HG02642 (cell line): ENCODE results near the gene NR2F2.

ENCODE experiments used
- ATAC-seq: cut with Tn5 transposase; IDR thresholded peaks from one replicate; pipeline ENCODE4 v1.9.1; 2021; ENCODE audit warnings: mild to moderate bottlenecking; ENCODE audit not compliant: unreplicated experiment, poor library complexity

The NR2F2 gene

DNA sequence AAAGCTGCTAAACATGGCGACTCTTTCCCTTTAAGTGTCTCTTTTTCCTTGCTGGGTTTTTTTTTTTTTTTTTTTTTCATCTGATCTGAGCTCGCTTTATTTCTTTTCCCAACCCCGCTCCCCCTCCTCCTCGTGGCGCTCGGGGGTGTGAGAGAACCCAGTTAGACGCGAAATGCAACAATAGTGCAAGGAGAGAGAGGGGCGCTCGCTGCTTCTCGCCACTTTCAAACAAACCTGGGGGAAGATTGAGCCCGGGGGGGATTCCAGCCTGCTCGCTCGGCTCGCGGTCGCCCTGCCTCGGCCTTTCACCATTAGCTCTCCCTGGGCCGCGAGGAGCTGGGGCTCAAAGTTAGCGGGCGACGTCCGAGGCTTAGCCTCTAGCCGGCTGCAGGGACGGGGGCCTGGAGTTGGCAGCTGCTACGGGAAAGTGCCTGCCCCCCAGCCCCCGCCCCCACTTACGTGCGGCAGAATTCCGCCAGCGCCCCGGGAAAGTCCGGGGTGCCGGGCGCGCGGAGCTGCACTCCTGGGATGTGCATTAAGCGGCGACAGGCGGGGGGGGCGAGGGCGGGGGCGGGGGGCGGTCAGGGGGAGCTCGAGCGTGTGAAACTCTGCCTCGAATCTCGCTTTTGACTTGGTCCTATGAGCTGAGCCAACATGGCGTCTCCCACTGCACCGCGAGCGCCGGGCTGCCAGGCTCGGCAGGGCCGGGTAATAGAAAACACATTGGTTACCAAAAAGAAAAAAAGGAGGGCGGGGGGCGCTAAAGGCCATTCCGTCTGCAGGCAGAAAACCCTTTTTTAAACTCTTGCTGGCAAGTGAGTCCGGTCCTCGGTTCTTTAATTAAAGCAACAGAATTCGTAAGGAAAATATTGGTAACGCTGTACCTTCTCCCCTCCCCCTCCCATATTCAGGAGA lies 10.4 kb downstream of the NR2F2 start:
- peak; percentile 40 for ATAC-seq

DNA sequence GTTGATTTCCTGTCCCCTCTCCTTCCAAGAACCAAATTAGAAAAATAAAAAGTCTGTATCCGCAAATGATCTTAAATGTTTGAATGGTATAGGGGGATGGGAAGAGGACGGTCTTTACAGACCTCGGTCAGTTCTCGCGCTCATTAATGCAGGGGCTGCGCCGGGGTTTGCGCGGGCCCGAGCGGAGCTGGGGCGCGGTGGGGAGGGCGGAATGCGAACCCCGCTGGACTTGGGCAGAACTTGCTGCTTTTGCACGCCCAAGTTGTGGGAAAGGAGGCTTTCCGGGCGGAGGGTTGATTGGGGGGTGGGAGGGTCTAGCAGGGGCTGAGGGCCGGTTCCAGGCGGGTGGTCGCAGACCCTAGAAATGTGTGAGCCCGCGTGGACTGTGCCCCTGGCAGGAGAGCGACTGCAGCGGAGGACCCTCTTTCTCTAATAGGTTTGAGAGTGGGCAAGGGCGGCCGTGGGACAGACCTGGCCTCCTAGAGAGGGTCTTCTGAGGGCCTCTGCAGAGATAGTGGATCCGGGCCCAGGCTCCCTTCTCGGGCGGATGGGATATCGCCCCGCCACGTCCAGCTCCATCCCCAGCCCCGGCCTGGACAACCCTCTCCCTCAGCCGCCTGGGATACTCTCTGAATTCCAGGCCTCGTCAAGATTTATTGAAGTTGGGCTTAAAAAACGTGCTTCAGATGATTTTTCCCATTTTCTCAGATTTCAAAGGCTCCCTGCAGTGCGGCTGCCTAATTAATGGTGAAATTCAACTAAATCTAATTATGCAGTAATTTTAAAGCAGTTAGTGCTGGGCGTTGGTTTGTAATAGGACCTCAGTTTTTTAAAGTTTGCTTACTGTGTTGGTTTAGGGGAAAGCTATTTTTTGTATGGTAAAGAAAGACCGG lies 11.3 kb downstream of the NR2F2 start:
- ATAC-seq, result no peak

DNA sequence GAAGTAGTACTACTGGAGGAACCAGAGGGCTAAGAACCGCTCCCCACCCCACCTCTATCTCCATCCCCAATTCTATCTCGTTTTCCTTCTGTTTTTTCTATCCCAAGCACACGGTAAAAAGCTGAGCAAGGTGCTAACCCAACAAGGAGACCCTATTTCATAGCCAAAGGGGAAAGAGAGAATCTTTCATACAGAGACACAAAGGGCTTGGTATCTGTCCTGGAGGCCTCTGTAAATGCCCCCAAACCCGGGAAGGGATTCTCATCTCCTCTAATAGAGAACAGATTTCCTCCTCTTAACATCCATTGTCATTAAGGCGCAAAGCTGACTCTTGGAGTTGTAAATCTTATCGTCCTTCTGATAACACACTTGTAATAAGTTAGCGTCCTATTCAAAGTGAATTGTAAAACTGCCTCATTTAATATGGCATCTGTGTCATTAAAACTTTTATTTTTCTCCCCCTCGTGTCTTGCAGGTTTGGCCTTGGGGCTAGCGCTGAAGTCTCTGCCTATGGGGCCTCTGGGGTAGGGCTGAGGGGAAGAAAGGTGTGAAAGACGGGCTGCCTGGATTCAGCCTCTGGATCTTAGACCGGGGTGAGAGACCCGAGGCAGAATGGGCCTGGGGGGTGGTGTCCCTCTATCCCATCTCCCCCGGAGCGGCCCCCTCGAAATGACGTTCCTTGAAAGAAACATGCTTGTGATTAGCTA lies 12.1 kb downstream of the NR2F2 start:
- ATAC-seq, result no peak

DNA sequence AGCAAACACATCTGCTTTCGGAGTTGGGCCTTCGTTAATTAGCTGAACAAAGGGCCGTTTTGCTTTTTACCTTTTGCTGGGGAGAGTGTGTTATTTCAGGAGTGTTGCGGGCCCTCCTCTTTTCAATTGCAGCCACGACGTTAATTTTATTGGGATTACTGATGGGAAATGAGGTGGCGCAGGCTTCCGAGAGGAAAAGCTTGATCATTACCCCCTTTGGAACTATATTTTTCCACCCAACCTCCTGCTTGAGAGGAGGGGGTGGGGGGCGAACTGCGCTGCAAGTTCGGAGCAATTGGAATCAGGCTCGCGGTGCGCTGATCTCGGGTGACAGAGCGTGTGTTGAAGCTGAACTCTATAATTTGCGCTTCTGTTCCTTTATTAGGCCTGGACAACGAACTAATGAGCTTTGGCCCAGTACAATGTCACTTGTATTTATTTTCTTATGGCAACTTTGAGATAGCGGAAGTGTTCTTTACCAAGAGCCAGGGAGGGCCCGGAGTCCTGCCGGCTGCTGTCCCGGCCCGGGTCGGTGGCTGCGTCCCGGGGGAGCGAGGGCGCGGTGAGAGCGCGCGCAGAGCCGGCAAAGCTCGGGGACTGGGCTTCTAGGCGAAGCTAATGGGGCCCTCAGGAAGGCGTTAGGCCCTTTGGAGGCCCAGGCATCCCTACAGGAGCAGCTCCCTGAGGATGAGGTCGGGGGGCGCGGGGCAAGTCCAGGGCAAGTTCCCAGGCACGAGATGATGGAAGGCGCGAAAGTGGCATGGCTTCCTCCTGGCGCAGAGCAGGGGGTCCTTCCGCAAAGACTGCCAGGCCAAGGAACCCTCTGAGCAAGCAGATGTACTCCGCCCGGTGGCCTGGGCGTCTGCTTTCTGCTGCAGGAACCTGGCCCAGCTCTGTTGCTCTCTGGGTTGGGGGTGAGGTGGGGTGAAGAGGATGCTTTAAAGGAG lies 12.9 kb downstream of the NR2F2 start:
- no peak for ATAC-seq

DNA sequence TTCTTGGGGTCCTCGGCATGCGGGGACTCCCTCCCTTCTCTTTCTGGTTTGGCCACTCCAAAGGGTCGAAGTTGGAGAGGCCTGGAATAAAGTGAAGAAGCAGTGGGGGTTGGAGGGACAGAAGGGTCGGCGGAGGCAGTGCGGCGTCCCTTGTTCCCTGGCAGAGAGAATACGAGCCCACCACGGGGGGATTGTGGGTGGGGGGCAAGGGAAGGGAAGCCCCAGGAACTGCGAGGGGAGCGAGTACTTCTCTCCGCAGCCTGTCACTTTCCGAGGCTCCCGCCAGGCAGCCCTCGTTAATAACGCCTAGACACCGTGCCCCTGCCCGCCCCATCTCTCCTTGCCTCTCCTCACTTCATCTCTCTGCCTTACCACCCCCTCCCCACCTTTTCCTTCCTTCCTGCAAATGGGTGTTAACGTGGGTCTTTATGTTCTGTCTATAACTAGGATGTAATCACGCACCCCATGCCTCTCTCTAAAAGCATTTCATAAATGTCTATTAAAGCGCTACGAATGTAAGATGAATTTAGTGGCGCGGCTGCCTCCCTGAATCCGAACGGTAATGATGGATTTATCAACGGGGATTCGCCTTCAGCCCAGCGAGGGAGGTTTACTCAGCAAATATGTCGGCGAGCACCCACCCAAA lies 13.7 kb downstream of the NR2F2 start:
- ATAC-seq, result no peak

DNA sequence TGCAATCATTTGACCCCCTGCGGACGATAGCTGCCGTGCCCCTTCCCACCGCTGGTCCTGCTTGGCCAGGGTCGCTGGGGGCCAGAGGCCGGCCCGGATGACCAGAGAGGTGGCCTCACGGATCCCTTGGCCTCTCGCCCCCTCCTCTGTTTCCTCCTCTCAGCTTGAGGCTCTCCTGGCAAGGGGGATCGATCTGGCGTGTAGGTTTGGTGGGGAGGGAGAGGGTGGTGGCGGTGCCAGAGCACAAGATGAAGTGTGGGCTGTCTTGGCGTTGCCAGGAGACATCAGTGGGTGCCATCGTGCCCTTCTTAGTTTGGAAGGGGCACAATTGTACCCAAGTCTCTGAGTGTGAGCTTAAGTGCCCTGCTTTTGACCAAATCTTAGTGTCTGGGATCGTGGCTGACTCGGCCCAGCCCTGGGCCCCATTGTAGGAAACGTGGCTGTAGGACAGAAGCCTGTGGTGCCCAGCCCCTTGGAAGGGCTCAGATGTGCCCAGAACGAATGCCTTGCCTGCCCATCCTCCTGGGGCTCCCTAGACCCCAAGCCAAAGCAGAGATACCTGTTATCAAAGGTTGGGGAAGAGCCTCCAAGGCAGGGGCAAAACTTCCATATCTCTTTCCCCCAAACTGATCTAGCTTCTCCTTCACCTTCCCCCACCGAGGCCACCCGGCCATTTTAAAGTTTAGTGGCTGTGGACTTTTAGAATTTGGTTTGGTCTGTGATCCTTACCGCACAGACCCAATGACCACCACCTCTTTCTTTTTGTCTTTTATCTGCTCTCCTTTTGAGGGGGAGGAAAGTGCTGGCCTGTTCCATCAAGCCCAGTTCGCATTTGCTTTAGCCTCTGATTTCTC lies 14.4 kb downstream of the NR2F2 start:
- no peak for ATAC-seq

DNA sequence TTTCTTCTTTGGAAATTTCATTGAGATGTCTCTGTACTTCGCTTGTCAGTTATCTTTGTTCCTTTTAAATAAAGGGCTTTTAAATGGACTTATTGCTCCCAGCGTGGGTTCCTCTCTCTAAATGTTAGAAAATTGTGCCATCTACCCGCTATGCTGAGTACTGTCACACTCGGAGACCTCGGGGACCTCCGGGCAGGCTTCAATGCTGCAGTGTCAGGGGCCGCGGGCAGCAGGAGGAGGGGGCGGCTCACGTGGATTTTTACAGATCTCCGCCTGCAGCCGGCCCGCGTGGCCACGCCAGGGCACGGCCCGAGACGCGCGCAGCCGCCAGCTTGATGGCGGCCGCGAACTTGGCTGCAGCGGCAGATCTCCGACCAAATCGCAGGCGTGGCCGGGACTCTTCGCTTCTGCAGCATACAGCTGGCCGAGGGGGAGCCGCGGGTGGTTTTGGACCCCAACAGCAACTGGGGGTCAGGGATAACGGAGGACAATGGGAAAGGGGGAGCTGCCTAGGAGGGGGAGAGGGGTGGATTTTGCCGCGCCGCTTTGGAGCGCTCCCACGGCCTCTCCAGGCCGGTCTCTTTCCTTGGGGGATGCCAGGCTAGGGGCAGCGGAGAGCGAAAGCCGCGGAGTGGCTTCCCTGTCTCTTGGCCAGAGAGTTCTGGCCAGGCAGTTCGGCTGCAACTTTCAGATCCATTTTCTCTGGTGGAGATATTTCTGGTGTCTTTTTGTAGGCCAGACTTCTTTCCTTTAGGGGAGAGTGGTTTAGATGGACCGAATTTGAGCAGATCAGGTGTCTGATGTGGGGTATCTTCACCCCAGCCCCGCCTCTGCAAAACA lies 15.3 kb downstream of the NR2F2 start:
- peak; percentile 67 for ATAC-seq

DNA sequence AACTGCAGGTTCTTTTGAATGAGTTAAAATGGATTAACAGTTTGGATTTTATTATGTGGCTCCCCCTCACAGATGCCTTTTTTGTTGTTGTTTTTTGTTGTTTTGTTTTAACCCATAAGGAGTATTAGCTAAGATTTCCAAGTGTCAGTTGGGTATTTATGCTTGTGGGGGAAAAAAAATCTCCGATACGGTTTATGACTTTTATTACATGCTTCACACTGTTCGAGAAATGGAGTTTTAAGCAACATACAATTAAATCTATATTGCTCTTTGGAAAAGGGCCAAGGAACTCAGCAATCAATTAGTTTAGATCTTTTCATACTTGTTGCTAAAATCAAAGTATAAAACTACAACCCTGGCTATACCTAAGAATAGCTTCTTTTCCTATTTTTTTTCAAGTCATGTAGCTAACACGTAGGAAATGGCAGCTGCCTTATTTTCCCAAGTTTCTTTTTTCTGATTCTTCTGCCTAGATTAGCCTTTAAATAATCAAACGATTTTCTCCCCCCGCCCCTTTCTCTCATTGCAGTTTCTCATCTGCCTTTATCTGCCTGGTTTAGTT lies 16.0 kb downstream of the NR2F2 start:
- no peak for ATAC-seq

DNA sequence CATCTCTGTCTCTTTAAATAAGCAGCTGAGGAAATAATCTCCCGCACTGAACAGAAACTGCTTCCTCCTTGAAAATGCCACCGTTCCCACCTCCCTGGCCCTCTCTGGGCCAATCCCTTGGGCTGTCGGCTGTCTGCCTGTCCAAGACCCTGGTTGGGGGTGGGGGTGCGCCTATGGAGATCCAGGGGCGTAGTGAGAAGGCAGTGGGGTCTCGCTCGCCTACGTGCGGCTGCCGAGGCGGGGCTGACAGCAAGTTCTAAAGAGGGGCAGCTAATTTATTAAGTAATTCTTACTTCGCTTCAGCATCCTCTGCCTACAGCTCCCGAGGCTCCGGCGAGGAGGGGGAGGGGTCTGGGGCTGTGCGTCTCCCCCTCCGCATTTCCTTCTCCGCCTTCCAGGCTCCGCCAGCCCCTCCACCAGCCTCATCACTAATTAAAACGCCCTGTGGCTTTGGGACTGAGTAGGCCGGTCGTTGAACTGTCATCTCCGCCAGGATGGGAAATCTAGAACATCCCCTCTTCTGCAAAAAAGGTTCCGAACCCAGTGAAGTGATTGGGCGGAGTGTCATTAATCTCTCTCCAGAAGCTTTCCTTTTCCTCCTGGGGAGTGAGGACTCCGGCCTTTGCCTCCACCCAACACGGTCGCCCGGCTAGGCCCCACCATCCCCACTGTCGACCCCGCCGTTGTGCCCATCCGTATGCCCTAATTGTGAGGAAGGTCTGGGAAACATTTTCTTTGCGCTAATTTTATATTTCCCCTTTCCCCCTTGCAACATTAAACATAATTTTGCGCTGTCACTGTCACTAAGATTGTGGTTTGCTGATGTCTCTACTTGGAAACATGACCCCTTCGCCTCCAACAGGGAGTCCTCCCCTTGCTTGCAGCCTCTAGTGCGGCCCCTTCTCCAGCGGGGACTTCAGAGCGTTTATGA lies 16.9 kb downstream of the NR2F2 start:
- ATAC-seq, result no peak

DNA sequence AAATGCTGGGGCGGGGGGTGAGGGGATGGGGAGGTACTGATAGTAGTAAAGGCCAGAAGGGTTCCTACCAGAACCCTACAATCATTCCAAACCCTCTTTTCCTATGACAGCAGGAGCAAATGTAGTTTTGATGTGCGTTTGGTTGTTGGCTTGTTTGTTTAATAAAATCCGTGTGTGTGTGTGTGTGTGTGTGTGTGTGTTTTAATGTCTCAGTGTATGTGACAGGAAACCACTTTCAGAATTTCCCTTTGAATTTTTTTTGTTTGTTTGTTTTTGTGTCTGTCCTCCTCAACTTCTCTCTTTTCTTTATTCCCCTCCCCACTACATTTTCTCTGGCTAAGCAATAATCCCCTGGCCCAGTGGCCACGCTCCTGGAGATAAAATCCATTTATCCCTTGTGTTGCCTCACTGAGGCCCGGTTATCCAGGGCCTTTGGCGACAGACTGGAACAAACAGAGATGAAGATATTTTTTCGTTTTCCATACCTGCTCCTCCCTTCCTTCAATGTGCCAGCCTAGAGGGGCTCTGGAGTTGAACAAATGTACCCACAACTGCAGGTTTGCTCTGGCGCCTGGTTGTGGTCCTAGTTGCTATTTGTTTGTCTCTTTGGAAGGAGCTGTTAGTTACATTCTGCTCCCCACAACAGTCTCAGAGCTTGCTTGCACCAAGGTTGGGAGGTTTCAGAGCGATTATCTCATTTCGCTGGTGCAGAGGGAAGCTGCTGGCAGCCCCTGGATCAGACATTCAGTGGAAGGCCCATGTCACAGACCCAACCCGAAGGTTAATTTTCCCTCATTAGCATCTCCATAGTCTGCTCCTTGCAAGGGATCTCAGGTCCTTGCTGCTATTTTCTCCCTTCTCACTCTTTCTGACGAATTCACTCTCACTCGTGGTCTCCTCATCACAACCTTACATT lies 17.9 kb downstream of the NR2F2 start:
- no peak for ATAC-seq

DNA sequence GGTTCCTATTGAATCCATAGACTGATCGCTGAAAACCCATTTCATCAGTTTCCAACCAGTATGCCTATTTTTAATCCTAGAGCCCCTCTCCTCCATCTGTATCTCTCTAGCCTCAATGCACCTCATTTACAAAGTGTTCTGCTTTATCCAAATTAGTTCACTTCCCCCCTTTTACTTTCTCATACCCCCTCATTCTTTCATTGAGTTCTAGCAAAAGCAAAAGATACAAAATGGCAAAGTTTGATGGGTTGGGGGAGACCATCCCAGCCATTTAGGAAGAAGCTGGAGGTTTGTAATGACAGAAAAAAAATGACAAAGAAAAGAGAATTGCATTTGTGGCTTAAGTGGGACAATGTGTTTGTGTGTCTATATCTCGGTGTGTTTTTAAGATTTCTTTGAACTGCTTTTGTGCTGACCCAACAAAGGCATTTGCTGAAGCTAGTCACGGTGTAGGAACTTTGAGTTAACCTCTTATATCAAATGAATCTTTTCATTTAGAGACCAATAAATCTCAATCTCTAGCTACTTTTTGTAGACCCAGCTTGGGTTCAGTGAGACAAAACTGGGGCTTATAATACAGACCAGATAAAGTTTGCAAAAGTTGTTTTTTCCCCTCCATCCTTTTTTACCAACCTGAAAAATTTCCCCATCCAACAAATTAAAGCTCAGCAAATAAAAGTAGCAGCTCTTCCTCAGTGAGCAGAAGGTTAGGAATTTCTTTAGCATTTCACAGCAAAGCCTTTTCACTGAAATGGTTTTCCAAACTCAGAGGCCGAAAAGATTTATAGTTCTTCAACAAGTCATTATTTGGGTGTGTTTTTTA lies 18.7 kb downstream of the NR2F2 start:
- no peak for ATAC-seq

DNA sequence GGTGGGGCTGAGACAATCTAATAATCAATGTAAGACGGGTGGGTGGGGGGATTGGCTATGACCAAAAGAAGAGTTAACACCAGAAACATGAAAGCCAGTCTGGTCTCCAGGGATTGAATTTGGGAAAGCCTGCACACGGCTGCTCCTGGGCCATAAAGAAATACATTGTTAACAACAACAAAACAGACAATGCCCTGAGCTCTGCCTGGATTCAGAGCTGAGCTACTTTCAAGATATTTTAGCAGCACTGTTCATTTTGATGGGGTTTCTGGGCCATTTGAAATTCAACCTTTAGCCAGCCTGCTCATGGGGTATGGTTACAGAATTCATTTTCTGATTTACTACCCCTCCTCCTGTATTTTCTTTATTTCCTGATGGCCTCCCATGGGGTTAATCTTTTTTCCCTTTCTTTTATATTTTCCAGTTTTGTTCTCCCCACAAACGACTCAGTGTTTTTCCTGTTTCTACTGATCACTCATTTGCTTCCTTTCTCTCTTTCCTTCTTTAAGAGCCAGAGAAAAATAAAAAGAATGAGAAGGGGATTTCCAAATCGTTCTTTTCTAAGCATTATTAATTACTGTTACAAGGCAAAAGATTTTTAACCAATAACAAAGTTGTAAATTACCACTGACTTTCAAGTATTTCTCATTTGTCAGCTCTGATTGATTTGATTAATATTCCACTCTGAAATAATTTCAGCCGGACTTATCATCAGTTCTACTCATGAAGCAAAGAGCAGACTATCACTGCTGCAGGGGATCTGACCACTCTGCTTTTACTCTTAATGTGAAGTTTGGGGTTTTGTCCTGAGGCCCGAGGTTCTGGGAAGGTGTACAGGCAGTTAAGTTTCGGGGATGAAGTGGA lies 19.6 kb downstream of the NR2F2 start:
- no peak for ATAC-seq
